ENCODE results near the gene ID3. TPM values are rescaled to one million over a fixed set of nuclear protein-coding genes. Genes with fewer than 3 reads are reported as not detected.

Gene ID3
- total RNA-seq, 1 donor from 2014 or later: 80.4 TPM

DNA sequence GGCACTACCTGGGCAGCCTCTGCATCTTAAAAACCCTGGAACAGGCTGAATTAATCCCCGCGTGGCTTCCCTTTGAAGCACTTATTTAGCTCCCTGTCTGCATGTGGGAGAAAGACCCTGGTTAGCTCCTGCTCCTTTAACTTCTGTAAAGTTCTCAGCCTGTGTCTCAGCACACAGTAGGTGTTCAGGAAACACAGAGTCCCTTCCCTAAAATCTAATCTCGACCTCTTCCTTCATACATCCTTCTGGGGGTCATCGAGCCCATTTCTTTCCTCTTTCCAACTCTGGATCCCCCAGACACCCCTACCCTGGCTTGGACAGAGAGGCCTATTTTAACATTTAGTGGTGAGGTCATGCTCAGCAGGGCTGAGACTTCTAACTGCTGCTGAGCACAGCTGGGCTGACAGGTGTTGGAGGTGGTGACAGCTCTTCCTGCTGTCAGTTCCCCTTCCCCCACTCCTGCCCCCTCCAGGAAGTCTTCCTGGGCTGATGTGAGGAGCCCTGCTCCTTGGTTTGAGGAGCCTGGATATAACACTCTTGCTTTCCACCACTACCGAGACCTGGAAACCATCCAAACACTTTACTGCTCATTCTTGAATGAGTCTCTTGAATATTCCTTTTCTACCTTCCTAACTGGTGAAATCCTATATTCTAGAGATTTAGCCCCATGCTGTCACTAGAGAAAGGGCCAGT, 33.6 kb downstream of the ID3 start:
- no peak for DNase-seq

DNA sequence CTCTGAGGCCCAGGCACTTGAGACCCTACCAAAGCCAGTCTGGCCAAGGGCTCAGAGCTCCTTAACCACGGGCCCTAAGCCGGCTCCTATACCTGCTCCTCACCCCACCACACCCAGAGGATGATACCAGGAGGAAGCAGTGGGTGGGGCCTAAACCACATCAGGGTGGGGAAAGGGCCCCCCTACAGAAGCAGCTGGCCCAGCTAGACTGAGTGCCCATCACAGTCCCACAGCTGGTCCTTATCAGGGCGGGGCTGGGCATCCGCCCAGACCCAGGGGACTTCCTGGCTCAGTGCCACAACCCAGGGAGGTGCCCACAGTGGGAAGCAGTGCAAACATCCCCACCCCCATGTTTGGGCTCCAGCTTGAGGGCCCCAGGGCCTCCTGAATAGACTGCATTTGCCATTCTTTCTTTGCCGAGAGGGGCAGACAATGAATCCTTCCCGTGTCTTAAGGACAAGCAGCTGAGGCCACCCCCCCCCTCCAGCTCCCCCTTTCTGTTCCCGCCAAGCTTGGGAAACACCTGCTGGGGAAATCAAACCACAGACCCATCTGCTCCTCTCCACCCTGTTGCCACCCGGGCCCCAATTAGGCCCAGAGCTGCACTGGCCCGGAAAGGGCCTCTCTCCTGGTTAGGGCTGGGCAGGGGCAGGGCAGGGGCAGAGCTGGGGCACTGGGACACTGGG, 34.4 kb downstream of the ID3 start:
- DNase-seq: no peak

DNA sequence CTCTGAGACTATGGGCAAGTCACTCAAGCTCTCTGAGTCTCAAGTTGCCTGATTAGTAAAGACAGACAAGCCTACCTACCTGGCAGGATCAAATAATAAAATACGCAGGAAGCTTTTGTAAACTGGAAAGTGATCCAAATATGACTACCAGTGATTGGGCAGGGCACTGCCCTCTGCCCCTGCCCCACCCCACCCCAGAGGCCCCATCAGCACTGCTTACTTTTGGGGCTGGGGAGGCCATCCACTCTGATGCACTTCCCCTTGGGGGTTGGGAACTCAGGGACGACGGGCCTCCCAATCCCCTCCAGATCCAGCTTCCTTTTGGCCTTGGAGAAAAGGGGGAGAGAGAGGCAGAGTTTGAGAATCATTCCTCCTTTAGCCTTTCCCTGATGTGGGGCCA, 35.1 kb downstream of the ID3 start:
- no peak for DNase-seq

DNA sequence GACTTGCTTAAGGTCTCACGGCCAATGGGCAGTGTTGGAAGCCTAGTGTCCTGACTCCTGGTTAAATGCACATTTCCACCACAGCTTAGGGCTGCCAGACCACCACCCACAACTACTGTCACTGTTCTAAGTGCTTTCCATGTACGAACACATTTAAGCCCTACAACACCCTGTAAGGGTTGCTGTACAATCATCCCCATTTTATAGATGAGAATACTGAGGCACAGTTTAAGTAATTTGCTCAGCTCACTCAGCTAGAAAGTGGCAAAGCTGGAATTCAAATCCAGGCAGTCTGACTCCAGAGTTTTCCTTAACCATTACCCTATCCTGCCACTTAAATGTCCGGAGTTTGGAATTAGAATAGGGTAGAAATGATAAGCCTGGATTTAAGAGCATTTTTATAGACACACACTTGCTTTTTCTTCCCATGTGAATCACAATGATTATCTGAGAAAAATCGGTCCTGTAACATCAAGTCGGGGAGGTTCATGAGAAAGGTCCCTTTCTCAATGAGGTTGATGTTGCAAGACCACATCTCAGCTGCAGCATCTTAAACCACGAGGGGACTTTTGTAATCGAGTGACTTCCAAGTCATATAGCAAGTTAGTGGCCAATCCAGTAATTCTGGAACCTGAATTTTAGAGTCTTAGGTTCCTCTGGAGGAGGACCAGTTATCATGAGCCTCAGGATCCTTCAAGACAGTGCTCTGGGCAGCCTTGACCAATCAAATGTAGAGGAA, 36.9 kb downstream of the ID3 start:
- no peak for DNase-seq

DNA sequence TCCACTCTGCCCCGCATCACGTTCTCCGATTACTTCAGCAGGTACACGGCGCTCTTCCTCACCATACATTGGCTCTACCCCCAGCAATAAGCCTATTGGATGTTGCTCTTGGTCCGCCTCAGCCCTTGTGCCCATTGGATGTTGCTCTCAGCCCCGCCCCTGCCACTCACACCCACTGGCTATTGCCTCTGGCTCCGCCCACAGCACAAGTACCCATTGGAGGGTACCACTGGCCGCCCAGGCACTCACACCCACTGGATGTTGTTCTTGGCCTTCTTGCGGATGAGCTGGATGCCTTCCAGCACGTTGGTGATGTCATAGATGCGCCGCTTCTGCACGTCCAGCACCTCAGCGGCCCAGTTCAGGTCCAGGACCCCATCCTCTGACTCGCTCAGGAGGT, 37.7 kb downstream of the ID3 start:
- no peak for DNase-seq

DNA sequence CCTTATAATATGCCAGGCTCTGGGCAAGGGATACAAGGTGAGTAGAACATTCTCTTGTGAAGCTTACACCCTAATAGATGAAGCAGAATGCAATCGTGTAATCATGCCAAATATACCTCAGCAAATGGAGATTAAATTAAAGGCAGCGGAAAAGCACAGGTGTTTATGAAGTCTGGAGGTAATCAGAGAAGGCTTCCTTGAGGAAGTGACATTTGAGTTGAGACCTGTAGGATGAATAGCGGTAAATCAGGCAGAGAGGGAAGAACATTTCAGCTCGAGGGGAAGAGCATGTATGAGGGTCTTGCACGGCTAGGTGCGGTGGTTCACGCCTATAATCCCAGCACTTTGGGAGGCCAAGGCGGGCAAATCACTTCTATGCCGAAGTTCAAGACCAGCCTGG, 41.7 kb downstream of the ID3 start:
- no peak for DNase-seq

DNA sequence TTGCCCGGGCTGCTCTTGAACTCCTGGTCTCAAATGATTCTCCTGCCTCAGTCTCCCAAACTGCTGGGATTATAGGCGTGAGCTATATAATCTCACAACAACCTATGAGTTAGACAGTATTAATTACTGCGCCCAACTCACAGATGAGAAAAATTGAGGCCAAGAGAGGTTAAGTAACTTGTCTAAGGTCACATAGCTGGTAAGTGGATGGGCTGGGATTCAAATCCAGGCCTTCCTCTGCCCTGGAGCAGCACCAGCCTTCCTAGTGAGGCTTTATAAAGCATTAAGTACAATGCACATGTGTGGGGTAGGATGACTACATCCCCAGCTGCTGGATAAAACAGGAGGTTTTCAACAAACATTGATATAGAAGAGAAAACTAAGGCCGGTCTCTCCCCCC, 43.4 kb downstream of the ID3 start:
- no peak for DNase-seq

DNA sequence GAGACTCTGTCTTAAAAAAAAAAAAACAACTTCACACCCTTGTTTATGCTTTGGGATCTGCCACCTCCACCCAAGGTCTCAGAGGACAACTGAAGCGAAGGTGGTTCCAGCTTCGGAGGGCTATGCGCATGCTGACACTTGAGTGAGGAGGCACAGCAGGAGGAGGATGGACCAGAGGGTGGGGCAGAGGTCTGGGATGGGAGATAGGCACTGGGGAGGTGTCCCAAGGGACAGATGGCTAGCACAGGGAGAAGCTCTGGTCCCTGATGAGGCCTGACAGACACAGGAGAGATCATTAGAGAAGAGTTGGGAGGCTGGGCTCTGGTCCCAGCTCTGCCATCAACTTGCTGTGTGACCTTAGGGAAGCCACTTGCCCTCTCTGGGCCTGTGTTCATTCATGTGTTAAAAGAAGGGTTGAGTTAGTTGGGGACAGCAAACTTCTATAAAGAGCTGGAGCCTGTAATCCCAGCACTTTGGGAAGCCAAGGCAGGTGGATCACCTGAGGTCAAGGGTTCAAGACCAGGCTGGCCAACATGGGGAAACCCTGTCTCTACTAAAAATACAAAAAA, 45.1 kb downstream of the ID3 start:
- DNase-seq: no peak

DNA sequence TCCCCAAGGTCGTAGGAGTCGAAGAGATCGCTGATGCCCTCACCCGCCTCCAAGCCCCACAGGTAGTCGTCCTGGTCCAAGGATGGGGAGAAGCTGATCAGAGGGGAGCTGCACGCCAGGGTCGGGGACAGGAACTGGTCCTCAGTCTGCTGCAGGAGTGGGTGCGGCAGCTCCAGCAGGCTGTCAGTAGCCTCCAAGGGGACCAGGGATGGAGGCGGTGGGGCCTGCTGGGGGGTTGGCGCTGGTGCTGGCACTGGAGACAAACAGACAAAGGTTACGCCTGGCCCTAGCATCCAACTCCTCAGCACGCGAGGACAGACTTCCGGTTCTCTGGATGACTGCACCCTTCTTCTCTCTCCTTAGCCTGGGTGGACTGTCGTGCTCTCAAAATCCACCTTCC, 49.4 kb downstream of the ID3 start:
- no peak for DNase-seq

Other genes starting within 250 kb of the ID3 start
- gene HNRNPR, start 215.2 kb downstream of the ID3 start, total RNA-seq: 113 TPM
- 43.4 TPM for gene ZNF436, start 189.7 kb downstream of the ID3 start, total RNA-seq
- 66.2 TPM for gene TCEA3, start 134.8 kb downstream of the ID3 start, total RNA-seq
- gene ASAP3, start 75.3 kb downstream of the ID3 start, total RNA-seq: 46.0 TPM
- gene E2F2, start 28.3 kb downstream of the ID3 start, total RNA-seq: 8.1 TPM
- 1,530 TPM for gene RPL11, start 132.3 kb upstream of the ID3 start, total RNA-seq
- 19.5 TPM for gene ELOA, start 184.0 kb upstream of the ID3 start, total RNA-seq
- gene PITHD1, start 218.9 kb upstream of the ID3 start, total RNA-seq: 57.6 TPM
- gene LYPLA2, start 231.6 kb upstream of the ID3 start, total RNA-seq: 27.8 TPM
- gene GALE, start 241.3 kb upstream of the ID3 start, total RNA-seq: 8.3 TPM

Data from skin of body (tissue), 2 donors.